ENCODE results near the gene CLEC3A.

- TF ChIP-seq CTCF (IDR thresholded peaks at IDR 0.05) (no peak), EP300 (IDR thresholded peaks at IDR 0.05; ENCODE audit: low read depth) (no peak)
These were observed 47.6 kb downstream of the CLEC3A start for GRCh38 chr16:78069913-78070312.

Measured in transverse colon (tissue), 3 donors.